CD4-positive, alpha-beta memory T cell (primary cell): ENCODE data around the gene ZSCAN5A. TPM values are rescaled to one million over a fixed set of nuclear protein-coding genes. Genes with fewer than 3 reads are reported as not detected.
A peak's percentile ranks its signal among the peaks of the same experiment; 100 is the strongest.

Source experiments
- CTCF ChIA-PET: fragments of 350-600 bp; sonication (Branson Sonifier 250); formaldehyde crosslinking; loops from one replicate; lab custom pipeline; 2021; ENCODE audit warnings: inconsistent platforms; ENCODE audit not compliant: partially characterized antibody; lab: Charles Lee
- POLR2A ChIA-PET: fragments of 350-600 bp; sonication (Branson Sonifier 250); formaldehyde crosslinking; loops from one replicate; lab custom pipeline; 2021; ENCODE audit not compliant: partially characterized antibody; lab: Charles Lee
- DNase-seq, 5 donors: peaks; one replicate each; pipeline versions ENCODE4 v3.0.0 to v3.0.0-alpha.2; 2020 to 2022; ENCODE audit warnings: mixed read lengths in 1 of 5
- H3K27ac ChIP-seq: one replicate; pipeline ENCODE4 v1.7.0; 2013; ENCODE audit warnings: low read depth, low read length
- H3K27me3 ChIP-seq: 2 replicates; pipeline ENCODE4 v1.7.0; 2013; ENCODE audit warnings: mild to moderate bottlenecking, low read length, moderate library complexity; ENCODE audit not compliant: insufficient read depth
- H3K36me3 ChIP-seq: 2 replicates; pipeline ENCODE4 v1.7.0; 2013; ENCODE audit warnings: mild to moderate bottlenecking, low read length, moderate library complexity; ENCODE audit not compliant: insufficient read depth
- H3K4me1 ChIP-seq: 2 replicates; pipeline ENCODE4 v1.7.0; 2013; ENCODE audit warnings: mild to moderate bottlenecking, low read length, moderate library complexity; ENCODE audit not compliant: insufficient read depth
- H3K4me3 ChIP-seq, 2 donors: one replicate each; pipeline ENCODE4 v1.7.0; 2013; ENCODE audit warnings: low read length in 2 of 2, mild to moderate bottlenecking in 1 of 2
- H3K9me3 ChIP-seq, 2 donors: one replicate each; pipeline ENCODE4 v1.7.0; 2013; ENCODE audit warnings: low read length in 2 of 2, control low read depth in 1 of 2; ENCODE audit not compliant: control insufficient read depth in 1 of 2
- H3K27ac Mint-ChIP-seq, 7 donors: one replicate each; pipeline ENCODE4 v1.8.0; 2020 to 2021; ENCODE audit warnings: mixed read lengths in 7 of 7, mild to moderate bottlenecking in 6 of 7, inconsistent platforms in 3 of 7, moderate library complexity in 3 of 7
- H3K27me3 Mint-ChIP-seq, 2 donors: one replicate each; pipeline ENCODE4 v1.8.0; 2020 to 2021; ENCODE audit warnings: mixed read lengths in 2 of 2
- H3K36me3 Mint-ChIP-seq, 2 donors: one replicate each; pipeline ENCODE4 v1.8.0; 2020 to 2021; ENCODE audit warnings: mixed read lengths in 2 of 2, inconsistent platforms in 1 of 2, mild to moderate bottlenecking in 1 of 2
- H3K4me1 Mint-ChIP-seq, 4 donors: one replicate each; pipeline ENCODE4 v1.8.0; 2020 to 2021; ENCODE audit warnings: mixed read lengths in 4 of 4, mild to moderate bottlenecking in 1 of 4
- H3K4me3 Mint-ChIP-seq, 8 donors: one replicate each; pipeline ENCODE4 v1.8.0; 2020 to 2021; ENCODE audit warnings: mixed read lengths in 8 of 8, mild to moderate bottlenecking in 7 of 8, moderate library complexity in 6 of 8, inconsistent platforms in 3 of 8
- H3K9me3 Mint-ChIP-seq, 8 donors: one replicate each; pipeline ENCODE4 v1.8.0; 2020 to 2021; ENCODE audit warnings: mixed read lengths in 8 of 8, mild to moderate bottlenecking in 5 of 8, inconsistent platforms in 3 of 8, moderate library complexity in 1 of 8
- intact Hi-C: fragments of 100-400 bp; cut with micrococcal nuclease; formaldehyde crosslinking; loops from one replicate; pipeline ENCODE4 v1.15.1; 2023
- polyA plus RNA-seq, 2 donors: library from polyadenylated mRNA; unstranded; fragments of 300-500 nt; fragmentation: Illumina TruSeq; gene quantifications; one replicate each; pipeline ENCODE4 v1.2.3, GENCODE V29; 2021
- total RNA-seq, 2 experiments: library from RNA; stranded (reverse); gene quantifications; one replicate each; pipeline ENCODE4 v1.2.3, GENCODE V29; 2021

ZSCAN5A gene
- total and polyA plus RNA-seq, 4 experiments from 2014 or later: 9.7 to 14.6 (median 11.0) TPM

DNA sequence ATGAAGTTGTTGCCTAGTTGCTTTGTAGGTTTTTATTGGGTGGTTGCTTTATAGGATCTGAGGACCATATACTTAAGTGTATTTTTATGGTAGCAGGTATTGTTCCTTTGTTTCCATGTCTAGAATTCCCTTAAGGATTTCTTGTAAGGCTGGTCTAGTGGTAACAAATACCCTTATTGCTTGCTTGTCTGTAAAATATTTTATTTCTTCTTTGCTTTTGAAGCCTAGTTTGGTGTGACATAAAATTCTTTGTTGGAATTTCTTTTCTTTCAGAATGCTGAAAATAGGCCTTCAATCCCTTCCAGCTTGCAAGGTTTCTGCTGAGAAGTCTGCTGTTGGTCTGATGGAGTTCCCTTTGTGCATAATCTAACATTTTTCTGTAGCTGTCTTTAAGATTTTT lies 18.1 kb upstream of the ZSCAN5A start:
- Histone ChIP-seq H3K36me3 (no peaks in the 10 kb centered on the region), H3K4me3 (no peak overlapping the region), H3K27ac (no peak overlapping the region), H3K27me3 (no peaks in the 10 kb centered on the region), H3K4me1 (no peaks in the 10 kb centered on the region), H3K9me3 (no peaks in the 10 kb centered on the region)
- POLR2A ChIA-PET: no interaction called here
- Mint-ChIP-seq H3K9me3 (peaks cover 0 to 15% (median 6%) of the 10 kb centered on the region in 8 donors), H3K4me3 (no peak overlapping the region), H3K27ac (no peak overlapping the region), H3K27me3 (peaks cover 0 to 4% of the 10 kb centered on the region in 2 donors), H3K36me3 (no peaks in the 10 kb centered on the region), H3K4me1 (no peaks in the 10 kb centered on the region)
- DNase-seq: no peak
- intact Hi-C loops: loop anchor here (1.0 kb wide), 2 partner anchors 79 to 266 kb away; no protein-coding TSS in a partner anchor
- CTCF ChIA-PET: interaction anchor here (1.0 to 3.9 kb wide), 14 partner anchors 11 to 266 kb away, joined by 3 to 78 read pairs (median 4); no protein-coding TSS in a partner anchor

DNA sequence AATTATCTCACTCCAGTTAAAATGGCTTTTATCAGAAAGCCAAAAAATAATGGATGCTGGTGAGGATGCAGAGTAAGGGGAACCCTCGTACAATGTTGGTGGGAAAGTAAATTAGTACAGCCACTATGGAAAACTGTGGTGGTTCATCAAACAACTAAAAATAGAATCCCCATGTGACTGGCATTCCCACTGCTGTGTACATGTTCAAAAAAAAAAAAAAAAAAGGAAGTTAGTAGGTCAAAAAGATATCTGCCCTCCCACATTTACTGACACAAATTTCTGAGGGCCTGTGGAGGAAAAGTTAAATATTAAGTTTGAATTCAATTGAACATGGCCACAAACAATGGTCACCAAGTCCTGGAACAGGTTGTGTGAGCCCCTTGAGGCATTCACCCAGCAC lies 9.8 kb upstream of the ZSCAN5A start:
- no peak overlapping the region for H3K27ac ChIP-seq
- H3K36me3 ChIP-seq: no peaks in the 10 kb centered on the region
- no peaks in the 10 kb centered on the region for H3K4me1 Mint-ChIP-seq
- H3K27me3 ChIP-seq: no peaks in the 10 kb centered on the region
- H3K9me3 ChIP-seq: no peaks in the 10 kb centered on the region
- H3K4me1 ChIP-seq: no peaks in the 10 kb centered on the region
- H3K9me3 Mint-ChIP-seq: peaks cover 0 to 6% (median 0%) of the 10 kb centered on the region in 8 donors
- H3K27me3 Mint-ChIP-seq: peaks cover 0 to 5% of the 10 kb centered on the region in 2 donors
- no peak overlapping the region for H3K4me3 Mint-ChIP-seq
- H3K36me3 Mint-ChIP-seq: no peaks in the 10 kb centered on the region
- no peak overlapping the region for H3K27ac Mint-ChIP-seq
- ChIA-PET CTCF (no interaction called here), POLR2A (no interaction called here)
- no peak for DNase-seq
- H3K4me3 ChIP-seq: no peak overlapping the region
- intact Hi-C loops: no loop called here

DNA sequence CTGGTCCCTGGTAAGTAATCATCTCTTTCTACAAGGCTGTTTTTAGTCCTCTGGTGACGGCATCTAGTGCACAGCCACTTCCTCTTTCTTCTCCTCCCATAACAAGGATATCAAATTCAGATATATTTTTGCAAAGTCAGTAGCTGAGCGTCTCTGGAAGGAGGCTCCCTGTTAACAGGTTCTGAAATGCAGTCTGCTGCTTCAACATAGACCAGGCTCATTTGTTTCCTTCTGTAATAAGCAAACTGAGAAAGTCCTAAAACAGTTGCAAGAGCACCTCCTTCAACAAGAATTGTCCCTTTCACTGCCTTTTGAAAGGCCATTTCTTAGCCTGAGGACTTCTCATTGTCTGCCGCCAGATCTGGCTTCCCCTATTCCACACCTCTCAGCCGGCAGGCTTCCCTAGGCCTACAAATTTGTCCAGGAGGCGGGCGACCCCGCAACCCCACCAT lies 7.4 kb upstream of the ZSCAN5A start:
- Histone ChIP-seq H3K27me3 (no peaks in the 10 kb centered on the region), H3K36me3 (no peaks in the 10 kb centered on the region), H3K27ac (no peak overlapping the region), H3K9me3 (no peaks in the 10 kb centered on the region), H3K4me1 (no peaks in the 10 kb centered on the region), H3K4me3 (no peak overlapping the region)
- CTCF ChIA-PET: interaction anchor here (0.9 to 1.4 kb wide), 2 partner anchors 12 to 21 kb away, joined by 3 read pairs; no protein-coding TSS in a partner anchor
- DNase-seq: no peak
- Mint-ChIP-seq H3K4me3 (no peak overlapping the region), H3K9me3 (peaks cover 0 to 6% (median 0%) of the 10 kb centered on the region in 8 donors), H3K27ac (no peak overlapping the region), H3K27me3 (peaks cover 0 to 5% of the 10 kb centered on the region in 2 donors), H3K4me1 (no peaks in the 10 kb centered on the region), H3K36me3 (no peaks in the 10 kb centered on the region)
- intact Hi-C loops: no loop called here
- POLR2A ChIA-PET: no interaction called here

DNA sequence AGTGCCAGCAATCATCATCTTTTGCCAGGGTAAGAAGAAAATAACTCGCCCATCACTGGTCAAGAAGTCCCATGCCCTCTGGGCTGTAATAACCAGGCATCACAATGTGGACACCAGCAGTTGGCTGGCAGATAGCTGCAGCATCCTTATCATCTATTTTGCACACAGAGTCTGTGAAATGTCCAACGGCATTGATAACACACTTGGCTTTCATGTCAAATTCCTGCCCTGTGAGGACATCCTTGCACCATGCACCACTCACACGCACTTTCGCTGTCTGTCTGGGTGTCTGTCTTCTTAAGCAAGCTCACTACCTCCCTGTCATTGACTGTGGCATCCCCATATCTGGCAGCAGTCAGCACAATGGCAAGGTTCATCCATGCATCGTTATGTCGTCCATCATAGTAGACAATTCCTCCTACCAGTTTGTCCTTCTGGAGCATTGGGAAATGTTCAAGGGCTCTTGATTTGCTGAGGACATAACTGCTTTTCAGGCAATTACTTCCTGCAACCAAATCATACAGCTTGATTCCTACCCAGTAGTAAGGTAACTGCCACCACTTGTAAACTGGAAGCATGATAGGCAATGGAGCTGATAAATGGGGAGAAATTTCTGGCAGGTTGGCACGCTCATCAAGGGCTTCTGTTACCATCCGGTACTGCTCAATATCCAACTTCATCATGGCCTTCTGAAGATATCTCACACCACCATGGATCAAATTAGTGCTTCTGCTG lies 6.8 kb upstream of the ZSCAN5A start:
- intact Hi-C loops: no loop called here
- CTCF ChIA-PET: interaction anchor here (0.9 to 1.4 kb wide), 2 partner anchors 12 to 20 kb away, joined by 3 read pairs; no protein-coding TSS in a partner anchor

DNA sequence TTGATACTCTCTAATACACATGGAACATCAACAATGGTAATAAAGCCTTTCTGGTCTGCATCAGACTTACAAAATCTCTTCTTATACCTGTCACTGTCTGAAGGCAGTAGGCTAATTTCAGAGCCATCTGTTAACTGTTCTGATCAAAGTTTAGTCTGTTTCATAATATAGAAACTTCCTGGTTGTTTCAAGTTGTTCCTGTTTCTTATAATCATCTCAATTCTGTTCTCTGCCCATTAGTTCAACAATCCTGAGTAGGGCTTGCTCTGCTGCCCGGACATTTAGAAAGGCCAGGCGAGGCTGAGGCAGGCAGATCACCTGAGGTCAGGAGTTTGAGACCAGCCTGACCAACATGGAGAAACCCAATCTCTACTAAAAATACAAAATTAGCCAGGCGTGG lies 5.4 kb upstream of the ZSCAN5A start:
- no peak for DNase-seq
- Mint-ChIP-seq H3K27me3 (peaks cover 0 to 5% of the 10 kb centered on the region in 2 donors), H3K4me3 (no peak overlapping the region), H3K36me3 (peaks cover 0 to 3% of the 10 kb centered on the region in 2 donors), H3K27ac (no peak overlapping the region), H3K4me1 (peaks cover 0 to 11% (median 7%) of the 10 kb centered on the region in 4 donors), H3K9me3 (peaks cover 0 to 4% (median 0%) of the 10 kb centered on the region in 8 donors)
- intact Hi-C loops: no loop called here
- Histone ChIP-seq H3K4me1 (peaks cover 6% of the 10 kb centered on the region), H3K4me3 (no peak overlapping the region), H3K9me3 (no peaks in the 10 kb centered on the region), H3K36me3 (no peaks in the 10 kb centered on the region), H3K27ac (no peak overlapping the region), H3K27me3 (no peaks in the 10 kb centered on the region)
- CTCF ChIA-PET: no interaction called here
- POLR2A ChIA-PET: no interaction called here

More for the DNA sequence above, 6.8 kb upstream of the ZSCAN5A start:
- Mint-ChIP-seq H3K4me1 (no peaks in the 10 kb centered on the region), H3K27me3 (peaks cover 0 to 5% of the 10 kb centered on the region in 2 donors), H3K4me3 (no peak overlapping the region), H3K27ac (no peak overlapping the region), H3K36me3 (no peaks in the 10 kb centered on the region), H3K9me3 (peaks cover 0 to 4% (median 0%) of the 10 kb centered on the region in 8 donors)
- H3K4me3 ChIP-seq: no peak overlapping the region
- POLR2A ChIA-PET: no interaction called here
- no peaks in the 10 kb centered on the region for H3K4me1 ChIP-seq
- DNase-seq: no peak
- H3K36me3 ChIP-seq: no peaks in the 10 kb centered on the region
- no peaks in the 10 kb centered on the region for H3K27me3 ChIP-seq
- H3K9me3 ChIP-seq: no peaks in the 10 kb centered on the region
- H3K27ac ChIP-seq: no peak overlapping the region

DNA sequence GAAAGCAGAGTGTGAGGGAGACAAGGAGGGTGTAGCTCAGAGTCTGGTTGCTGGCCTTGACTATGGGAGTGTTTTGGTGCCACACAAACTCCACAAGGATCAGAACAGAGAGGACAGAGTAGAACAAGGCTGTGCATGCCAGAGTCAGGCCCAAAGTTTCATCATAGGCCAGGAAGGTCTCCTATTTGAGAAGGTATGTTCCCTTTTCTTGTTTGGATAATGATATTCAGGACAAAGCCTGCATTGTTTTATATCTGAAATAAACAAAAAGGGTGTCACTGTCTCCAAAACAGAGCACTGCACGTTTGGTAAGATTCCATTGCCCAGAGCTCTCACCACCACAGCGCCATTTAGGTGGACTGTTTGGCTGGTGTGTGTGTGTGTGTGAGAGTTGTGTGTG lies 3.1 kb upstream of the ZSCAN5A start:
- peaks cover 0 to 14% of the 10 kb centered on the region in 2 donors for H3K36me3 Mint-ChIP-seq

DNA sequence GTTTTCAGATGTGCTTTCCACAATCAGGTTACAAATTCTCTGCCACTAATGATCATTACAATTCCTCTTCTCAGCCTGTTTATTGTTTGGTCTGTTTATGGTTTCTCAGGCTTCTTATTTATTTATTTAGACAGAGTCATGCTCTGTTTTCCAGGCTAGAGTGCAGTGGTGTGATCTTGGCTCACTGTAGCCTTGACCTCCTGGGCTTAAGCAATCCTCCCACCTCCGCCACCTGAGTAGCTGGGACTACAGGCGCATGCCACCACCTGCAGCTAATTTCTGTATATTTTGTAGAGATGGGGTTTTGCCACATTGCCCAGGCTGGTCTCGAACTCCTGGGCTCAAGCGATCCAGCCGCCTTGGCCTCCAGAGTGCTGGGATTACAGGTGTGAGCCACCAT lies 2.1 kb upstream of the ZSCAN5A start:
- peaks cover 0 to 5% of the 10 kb centered on the region in 2 donors for H3K27me3 Mint-ChIP-seq
- no peak overlapping the region for H3K4me3 ChIP-seq
- no peak for DNase-seq
- H3K27ac Mint-ChIP-seq: peak overlapping the region in 6 of 7 donors; percentile 10 to 98 (median 70)
- H3K36me3 ChIP-seq: no peaks in the 10 kb centered on the region
- peak overlapping the region in 2 of 8 donors; percentile 25 to 36 for H3K4me3 Mint-ChIP-seq
- no peaks in the 10 kb centered on the region for H3K9me3 ChIP-seq
- ChIA-PET CTCF (no interaction called here), POLR2A (no interaction called here)
- intact Hi-C loops: no loop called here
- no peaks in the 10 kb centered on the region for H3K27me3 ChIP-seq
- H3K27ac ChIP-seq: no peak overlapping the region
- H3K9me3 Mint-ChIP-seq: no peaks in the 10 kb centered on the region
- peaks cover 6 to 32% (median 19%) of the 10 kb centered on the region in 4 donors for H3K4me1 Mint-ChIP-seq
- H3K36me3 Mint-ChIP-seq: peaks cover 6 to 16% of the 10 kb centered on the region in 2 donors
- peaks cover 14% of the 10 kb centered on the region for H3K4me1 ChIP-seq

More for the DNA sequence above, 3.1 kb upstream of the ZSCAN5A start:
- Histone ChIP-seq H3K9me3 (no peaks in the 10 kb centered on the region), H3K4me3 (no peak overlapping the region), H3K36me3 (no peaks in the 10 kb centered on the region), H3K27ac (no peak overlapping the region), H3K27me3 (no peaks in the 10 kb centered on the region), H3K4me1 (peaks cover 14% of the 10 kb centered on the region)
- H3K4me3 Mint-ChIP-seq: no peak overlapping the region
- intact Hi-C loops: no loop called here
- peak overlapping the region in 2 of 7 donors; percentile 39 to 40 for H3K27ac Mint-ChIP-seq
- ChIA-PET POLR2A (no interaction called here), CTCF (no interaction called here)
- no peak for DNase-seq
- peaks cover 0 to 5% of the 10 kb centered on the region in 2 donors for H3K27me3 Mint-ChIP-seq
- peaks cover 4 to 32% (median 18%) of the 10 kb centered on the region in 4 donors for H3K4me1 Mint-ChIP-seq
- H3K9me3 Mint-ChIP-seq: no peaks in the 10 kb centered on the region
